ENCODE measurements around the gene LHFPL3.
A peak's percentile ranks its signal among the peaks of the same experiment; 100 is the strongest.

LHFPL3 gene

GRCh38 chr7:104857458-104858425, 529.3 kb downstream of the LHFPL3 start:
- no peak for DNase-seq

- DNase-seq = no peak
These were observed 531.5 kb downstream of the LHFPL3 start for GRCh38 chr7:104859754-104860426.

- no peak for DNase-seq
These were observed 533.5 kb downstream of the LHFPL3 start for GRCh38 chr7:104861729-104862390.

- no peak for DNase-seq
These were observed 534.3 kb downstream of the LHFPL3 start for GRCh38 chr7:104862719-104863118.

- DNase-seq = no peak
These were observed 545.0 kb downstream of the LHFPL3 start for GRCh38 chr7:104873401-104873800.

- no peak for DNase-seq
These were observed 550.2 kb downstream of the LHFPL3 start for GRCh38 chr7:104878577-104878976.

GRCh38 chr7:104883248-104883717, 554.9 kb downstream of the LHFPL3 start:
- DNase-seq = no peak

- peak; percentile 75 for DNase-seq
These were observed 555.5 kb downstream of the LHFPL3 start for GRCh38 chr7:104883718-104884452.

GRCh38 chr7:104886651-104887050, 558.2 kb downstream of the LHFPL3 start:
- DNase-seq = no peak

GRCh38 chr7:104890216-104890615, 561.8 kb downstream of the LHFPL3 start:
- DNase-seq = no peak

GRCh38 chr7:104891949-104892348, 563.5 kb downstream of the LHFPL3 start:
- DNase-seq = peak; percentile 14

GRCh38 chr7:104894314-104894713, 565.9 kb downstream of the LHFPL3 start:
- DNase-seq = no peak

- DNase-seq = no peak
These were observed 566.5 kb downstream of the LHFPL3 start for GRCh38 chr7:104894726-104895521.

GRCh38 chr7:104895522-104896236, 567.3 kb downstream of the LHFPL3 start:
- no peak for DNase-seq

- DNase-seq = no peak
These were observed 570.0 kb downstream of the LHFPL3 start for GRCh38 chr7:104898434-104898833.

- no peak for DNase-seq
These were observed 572.3 kb downstream of the LHFPL3 start for GRCh38 chr7:104900525-104901239.

- no peak for DNase-seq
These were observed 572.8 kb downstream of the LHFPL3 start for GRCh38 chr7:104901240-104901619.

- DNase-seq = no peak
These were observed 573.8 kb downstream of the LHFPL3 start for GRCh38 chr7:104902183-104902582.

GRCh38 chr7:104903044-104903443, 574.6 kb downstream of the LHFPL3 start:
- DNase-seq = peak; percentile 9

- no peak for DNase-seq
These were observed 575.4 kb downstream of the LHFPL3 start for GRCh38 chr7:104903846-104904245.

Data from fibroblast of upper back skin (primary cell).